Measurements from ENCODE around the gene SPTLC3. TPM values are rescaled to one million over a fixed set of nuclear protein-coding genes. Genes with fewer than 3 reads are reported as not detected.

SPTLC3 gene
- polyA plus RNA-seq, 3 donors: 0.01 TPM; not detected in 2

DNA sequence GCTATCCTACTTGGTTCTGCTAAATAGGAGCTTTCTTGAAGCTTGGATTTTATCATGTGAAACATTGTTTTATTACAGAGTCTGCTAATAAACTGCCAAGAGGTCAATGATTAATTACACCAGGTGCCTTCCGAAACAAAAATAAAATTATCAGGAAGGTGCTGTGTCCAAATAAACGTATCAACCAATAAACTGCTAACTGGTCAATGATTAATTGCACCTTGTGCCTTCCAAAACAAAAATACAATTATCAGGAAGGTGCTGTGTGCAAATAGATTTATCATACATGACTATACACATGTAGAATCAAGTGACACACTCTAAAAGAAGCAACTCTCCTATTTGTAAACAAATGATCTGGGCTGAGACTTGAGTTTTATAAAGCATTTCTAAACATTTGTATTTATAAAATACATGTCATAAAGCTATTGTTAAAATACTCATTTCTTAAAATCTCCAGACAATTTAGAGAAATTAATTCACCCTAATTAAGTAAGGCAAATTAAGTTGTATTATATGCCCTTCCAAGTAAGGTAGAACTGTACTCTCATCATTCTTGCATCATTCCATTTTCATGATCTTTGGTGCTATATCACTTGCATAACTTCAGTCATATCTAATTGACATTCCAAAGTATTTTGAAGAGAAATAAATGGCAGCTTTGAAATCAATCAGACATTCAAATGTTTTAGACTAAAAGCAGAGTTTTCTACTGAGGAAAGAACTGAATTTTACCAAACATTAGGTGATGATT lies 26.8 kb downstream of the SPTLC3 start:
- H3K27me3 ChIP-seq (ENCODE audit: control insufficient read depth in 2 of 2, insufficient read depth in 2 of 2, low read length in 2 of 2): no peaks in the 10 kb centered on the region
- H3K27ac ChIP-seq (ENCODE audit: low read depth in 1 of 2, low read length in 2 of 2): no peak overlapping the region
- H4K20me1 ChIP-seq (ENCODE audit: insufficient read depth, low read length): no peaks in the 10 kb centered on the region
- H3K9ac ChIP-seq (ENCODE audit: insufficient read depth, low read length, poor library complexity, severe bottlenecking): no peak overlapping the region
- no peaks in the 10 kb centered on the region for H3K4me1 ChIP-seq (ENCODE audit: control insufficient read depth in 1 of 2, insufficient read depth in 2 of 2, low read length in 2 of 2)
- no peak overlapping the region for H3K4me2 ChIP-seq (replicated peaks; ENCODE audit: extremely low read depth, low read length, poor library complexity, severe bottlenecking)
- H3K36me3 ChIP-seq (replicated peaks in 1 of 2; ENCODE audit: control insufficient read depth in 1 of 2, insufficient read depth in 2 of 2, low read length in 2 of 2): no peaks in the 10 kb centered on the region
- H3K4me3 ChIP-seq (replicated peaks in 1 of 3; ENCODE audit: low read depth in 2 of 3, low read length in 3 of 3): no peak overlapping the region
- no peak overlapping the region for H2AFZ ChIP-seq (ENCODE audit: insufficient read depth, low read depth, low read length, poor library complexity, severe bottlenecking)
- H3K9me3 ChIP-seq (replicated peaks in 1 of 2; ENCODE audit: control insufficient read depth in 1 of 2, insufficient read depth in 1 of 2, low read length in 2 of 2): no peaks in the 10 kb centered on the region
- Mint-ChIP-seq H3K4me3 (no peak overlapping the region), H3K36me3 (no peaks in the 10 kb centered on the region), H3K27me3 (ENCODE audit: low read depth in 3 of 3) (no peaks in the 10 kb centered on the region), H3K27ac (no peak overlapping the region), H3K9me3 (peaks cover 2 to 10% (median 3%) of the 10 kb centered on the region in 7 donors), H3K4me1 (no peaks in the 10 kb centered on the region)
- H3K79me2 ChIP-seq (ENCODE audit: insufficient read depth, low read length): no peaks in the 10 kb centered on the region
- DNase-seq: no peak
- WGBS (ENCODE audit: insufficient coverage): no CpG with 5 or more reads among the region's 2 CpGs
- TF ChIP-seq, protein P1, sequence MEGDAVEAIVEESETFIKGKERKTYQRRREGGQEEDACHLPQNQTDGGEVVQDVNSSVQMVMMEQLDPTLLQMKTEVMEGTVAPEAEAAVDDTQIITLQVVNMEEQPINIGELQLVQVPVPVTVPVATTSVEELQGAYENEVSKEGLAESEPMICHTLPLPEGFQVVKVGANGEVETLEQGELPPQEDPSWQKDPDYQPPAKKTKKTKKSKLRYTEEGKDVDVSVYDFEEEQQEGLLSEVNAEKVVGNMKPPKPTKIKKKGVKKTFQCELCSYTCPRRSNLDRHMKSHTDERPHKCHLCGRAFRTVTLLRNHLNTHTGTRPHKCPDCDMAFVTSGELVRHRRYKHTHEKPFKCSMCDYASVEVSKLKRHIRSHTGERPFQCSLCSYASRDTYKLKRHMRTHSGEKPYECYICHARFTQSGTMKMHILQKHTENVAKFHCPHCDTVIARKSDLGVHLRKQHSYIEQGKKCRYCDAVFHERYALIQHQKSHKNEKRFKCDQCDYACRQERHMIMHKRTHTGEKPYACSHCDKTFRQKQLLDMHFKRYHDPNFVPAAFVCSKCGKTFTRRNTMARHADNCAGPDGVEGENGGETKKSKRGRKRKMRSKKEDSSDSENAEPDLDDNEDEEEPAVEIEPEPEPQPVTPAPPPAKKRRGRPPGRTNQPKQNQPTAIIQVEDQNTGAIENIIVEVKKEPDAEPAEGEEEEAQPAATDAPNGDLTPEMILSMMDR (IDR thresholded peaks at IDR 0.05): no peak
- intact Hi-C loops (cut with micrococcal nuclease): no loop called here

GRCh38 chr20:13037727-13038126 lies 29.0 kb downstream of the SPTLC3 start:
- H3K4me3 ChIP-seq (replicated peaks in 1 of 3; ENCODE audit: low read depth in 2 of 3, low read length in 3 of 3): no peak overlapping the region
- H3K27me3 Mint-ChIP-seq (ENCODE audit: low read depth in 3 of 3): no peaks in the 10 kb centered on the region
- WGBS (ENCODE audit: insufficient coverage): no CpG with 5 or more reads among the region's 3 CpGs
- H3K9ac ChIP-seq (ENCODE audit: insufficient read depth, low read length, poor library complexity, severe bottlenecking): no peak overlapping the region
- H3K36me3 ChIP-seq (replicated peaks in 1 of 2; ENCODE audit: control insufficient read depth in 1 of 2, insufficient read depth in 2 of 2, low read length in 2 of 2): no peaks in the 10 kb centered on the region
- H2AFZ ChIP-seq (ENCODE audit: insufficient read depth, low read depth, low read length, poor library complexity, severe bottlenecking): no peak overlapping the region
- no peak overlapping the region for H3K4me2 ChIP-seq (replicated peaks; ENCODE audit: extremely low read depth, low read length, poor library complexity, severe bottlenecking)
- H3K4me1 ChIP-seq (ENCODE audit: control insufficient read depth in 1 of 2, insufficient read depth in 2 of 2, low read length in 2 of 2): no peaks in the 10 kb centered on the region
- no peak overlapping the region for H3K27ac ChIP-seq (ENCODE audit: low read depth in 1 of 2, low read length in 2 of 2)
- intact Hi-C loops (cut with micrococcal nuclease): no loop called here
- no peaks in the 10 kb centered on the region for H4K20me1 ChIP-seq (ENCODE audit: insufficient read depth, low read length)
- no peaks in the 10 kb centered on the region for H3K36me3 Mint-ChIP-seq
- H3K79me2 ChIP-seq (ENCODE audit: insufficient read depth, low read length): no peaks in the 10 kb centered on the region
- H3K9me3 Mint-ChIP-seq: peaks cover 0 to 7% (median 3%) of the 10 kb centered on the region in 7 donors
- TF ChIP-seq, protein P1 (IDR thresholded peaks at IDR 0.05): no peak
- no peak for DNase-seq
- H3K27ac Mint-ChIP-seq: no peak overlapping the region
- H3K9me3 ChIP-seq (replicated peaks in 1 of 2; ENCODE audit: control insufficient read depth in 1 of 2, insufficient read depth in 1 of 2, low read length in 2 of 2): no peaks in the 10 kb centered on the region
- no peak overlapping the region for H3K4me3 Mint-ChIP-seq
- H3K4me1 Mint-ChIP-seq: no peaks in the 10 kb centered on the region
- H3K27me3 ChIP-seq (ENCODE audit: control insufficient read depth in 2 of 2, insufficient read depth in 2 of 2, low read length in 2 of 2): no peaks in the 10 kb centered on the region

All from CD14-positive monocyte (primary cell).